Activated T-helper 17 cell treated with anti-CD3 and anti-CD28 coated beads, Interleukin-2, amount 50 U/mL, for 72 hours (primary cell): ENCODE measurements around the gene TSC1. TPM values are rescaled to one million over a fixed set of nuclear protein-coding genes. Genes with fewer than 3 reads are reported as not detected.

ENCODE experiments used
- ATAC-seq: fragments of 150-1000 bp; cut with Tn5 transposase; replicated peaks from 2 replicates; pipeline ENCODE4 v1.10.0; 2021; ENCODE audit warnings: mild to moderate bottlenecking, moderate library complexity
- H3K27ac Mint-ChIP-seq: one replicate; pipeline ENCODE4 v1.8.0; 2022; ENCODE audit warnings: mixed read lengths
- H3K27me3 Mint-ChIP-seq: one replicate; pipeline ENCODE4 v1.8.0; 2022; ENCODE audit warnings: mixed read lengths
- H3K36me3 Mint-ChIP-seq: one replicate; pipeline ENCODE4 v1.8.0; 2022; ENCODE audit warnings: low read depth, mild to moderate bottlenecking, mixed read lengths
- H3K4me1 Mint-ChIP-seq: one replicate; pipeline ENCODE4 v1.8.0; 2022; ENCODE audit warnings: mixed read lengths
- H3K4me3 Mint-ChIP-seq: one replicate; pipeline ENCODE4 v1.8.0; 2022; ENCODE audit warnings: mild to moderate bottlenecking, mixed read lengths
- H3K9me3 Mint-ChIP-seq: one replicate; pipeline ENCODE4 v1.8.0; 2022; ENCODE audit warnings: mixed read lengths
- total RNA-seq, 2 donors: library from RNA; stranded (reverse); gene quantifications; one replicate each; pipeline ENCODE4 v1.2.3, GENCODE V29; 2022

The TSC1 gene
- total RNA-seq, 2 donors from 2014 or later, result 31.2 to 45.4 TPM

- Mint-ChIP-seq H3K4me1 (peaks cover 13% of the 10 kb centered on the region), H3K4me3 (no peak overlapping the region), H3K27ac (no peak overlapping the region), H3K27me3 (no peaks in the 10 kb centered on the region), H3K36me3 (peaks cover 51% of the 10 kb centered on the region), H3K9me3 (no peaks in the 10 kb centered on the region)
- ATAC-seq, result no peak
Measured at GRCh38 chr9:132935026-132935425, 9.4 kb downstream of the TSC1 start.

- H3K9me3 Mint-ChIP-seq, result no peaks in the 10 kb centered on the region
Measured at GRCh38 chr9:132931178-132931735, 13.2 kb downstream of the TSC1 start.

GRCh38 chr9:132927704-132928103 is 16.7 kb downstream of the TSC1 start:
- Mint-ChIP-seq H3K4me3 (no peak overlapping the region), H3K27me3 (no peaks in the 10 kb centered on the region), H3K36me3 (peaks cover 98% of the 10 kb centered on the region), H3K9me3 (no peaks in the 10 kb centered on the region), H3K27ac (no peak overlapping the region), H3K4me1 (peaks cover 8% of the 10 kb centered on the region)
- no peak for ATAC-seq

More at GRCh38 chr9:132931178-132931735, 13.2 kb downstream of the TSC1 start:
- H3K36me3 Mint-ChIP-seq, result peaks cover 87% of the 10 kb centered on the region
- ATAC-seq, result no peak
- H3K27me3 Mint-ChIP-seq, result no peaks in the 10 kb centered on the region
- H3K4me3 Mint-ChIP-seq, result no peak overlapping the region
- H3K4me1 Mint-ChIP-seq, result peaks cover 13% of the 10 kb centered on the region
- H3K27ac Mint-ChIP-seq, result no peak overlapping the region

GRCh38 chr9:132923346-132923902 is 21.0 kb downstream of the TSC1 start:
- Mint-ChIP-seq H3K27ac (no peak overlapping the region), H3K4me1 (no peaks in the 10 kb centered on the region), H3K36me3 (peaks cover 96% of the 10 kb centered on the region), H3K4me3 (no peak overlapping the region), H3K27me3 (no peaks in the 10 kb centered on the region), H3K9me3 (no peaks in the 10 kb centered on the region)
- no peak for ATAC-seq

- Mint-ChIP-seq H3K4me1 (no peaks in the 10 kb centered on the region), H3K27me3 (no peaks in the 10 kb centered on the region), H3K9me3 (no peaks in the 10 kb centered on the region), H3K36me3 (peaks cover 92% of the 10 kb centered on the region), H3K4me3 (no peak overlapping the region), H3K27ac (no peak overlapping the region)
- ATAC-seq, result no peak
Measured at GRCh38 chr9:132919614-132920268, 24.7 kb downstream of the TSC1 start.

- H3K27me3 Mint-ChIP-seq, result no peaks in the 10 kb centered on the region
- H3K4me1 Mint-ChIP-seq, result no peaks in the 10 kb centered on the region
- H3K36me3 Mint-ChIP-seq, result peaks cover 76% of the 10 kb centered on the region
- no peak overlapping the region for H3K4me3 Mint-ChIP-seq
- H3K9me3 Mint-ChIP-seq, result no peaks in the 10 kb centered on the region
- ATAC-seq, result no peak
- H3K27ac Mint-ChIP-seq, result no peak overlapping the region
Measured at GRCh38 chr9:132914924-132915323, 29.5 kb downstream of the TSC1 start.

- H3K4me3 Mint-ChIP-seq, result no peak overlapping the region
- H3K27ac Mint-ChIP-seq, result no peak overlapping the region
- H3K4me1 Mint-ChIP-seq, result no peaks in the 10 kb centered on the region
- no peaks in the 10 kb centered on the region for H3K9me3 Mint-ChIP-seq
- H3K36me3 Mint-ChIP-seq, result peaks cover 61% of the 10 kb centered on the region
- no peaks in the 10 kb centered on the region for H3K27me3 Mint-ChIP-seq
- no peak for ATAC-seq
Measured at GRCh38 chr9:132912131-132912530, 32.3 kb downstream of the TSC1 start.

- Mint-ChIP-seq H3K4me1 (no peaks in the 10 kb centered on the region), H3K27me3 (no peaks in the 10 kb centered on the region), H3K4me3 (no peak overlapping the region), H3K27ac (no peak overlapping the region), H3K36me3 (peaks cover 60% of the 10 kb centered on the region), H3K9me3 (no peaks in the 10 kb centered on the region)
- no peak for ATAC-seq
Measured at GRCh38 chr9:132910376-132910775, 34.0 kb downstream of the TSC1 start.

GRCh38 chr9:132909311-132909710 is 35.1 kb downstream of the TSC1 start:
- no peak overlapping the region for H3K27ac Mint-ChIP-seq
- peaks cover 63% of the 10 kb centered on the region for H3K36me3 Mint-ChIP-seq
- no peaks in the 10 kb centered on the region for H3K9me3 Mint-ChIP-seq
- ATAC-seq, result no peak
- no peak overlapping the region for H3K4me3 Mint-ChIP-seq
- H3K4me1 Mint-ChIP-seq, result no peaks in the 10 kb centered on the region
- no peaks in the 10 kb centered on the region for H3K27me3 Mint-ChIP-seq

- no peaks in the 10 kb centered on the region for H3K27me3 Mint-ChIP-seq
Measured at GRCh38 chr9:132908635-132909034, 35.8 kb downstream of the TSC1 start.

GRCh38 chr9:132905726-132906125 is 38.7 kb downstream of the TSC1 start:
- peaks cover 66% of the 10 kb centered on the region for H3K36me3 Mint-ChIP-seq
- no peak for ATAC-seq
- no peak overlapping the region for H3K27ac Mint-ChIP-seq
- H3K9me3 Mint-ChIP-seq, result no peaks in the 10 kb centered on the region
- no peaks in the 10 kb centered on the region for H3K27me3 Mint-ChIP-seq
- H3K4me3 Mint-ChIP-seq, result no peak overlapping the region
- H3K4me1 Mint-ChIP-seq, result no peaks in the 10 kb centered on the region

More at GRCh38 chr9:132908635-132909034, 35.8 kb downstream of the TSC1 start:
- peaks cover 70% of the 10 kb centered on the region for H3K36me3 Mint-ChIP-seq
- no peaks in the 10 kb centered on the region for H3K4me1 Mint-ChIP-seq
- no peak overlapping the region for H3K4me3 Mint-ChIP-seq
- no peak overlapping the region for H3K27ac Mint-ChIP-seq
- no peak for ATAC-seq
- H3K9me3 Mint-ChIP-seq, result no peaks in the 10 kb centered on the region

GRCh38 chr9:132903574-132904492 is 40.6 kb downstream of the TSC1 start:
- peaks cover 65% of the 10 kb centered on the region for H3K36me3 Mint-ChIP-seq
- no peaks in the 10 kb centered on the region for H3K4me1 Mint-ChIP-seq
- no peak for ATAC-seq
- H3K27ac Mint-ChIP-seq, result no peak overlapping the region
- H3K9me3 Mint-ChIP-seq, result no peaks in the 10 kb centered on the region
- no peaks in the 10 kb centered on the region for H3K27me3 Mint-ChIP-seq
- no peak overlapping the region for H3K4me3 Mint-ChIP-seq

- H3K4me1 Mint-ChIP-seq, result no peaks in the 10 kb centered on the region
- H3K27ac Mint-ChIP-seq, result no peak overlapping the region
- ATAC-seq, result peak; percentile 94
- no peak overlapping the region for H3K4me3 Mint-ChIP-seq
- H3K27me3 Mint-ChIP-seq, result no peaks in the 10 kb centered on the region
- H3K36me3 Mint-ChIP-seq, result peaks cover 82% of the 10 kb centered on the region
- H3K9me3 Mint-ChIP-seq, result no peaks in the 10 kb centered on the region
Measured at GRCh38 chr9:132901858-132902831, 42.3 kb downstream of the TSC1 start.

- H3K27me3 Mint-ChIP-seq, result no peaks in the 10 kb centered on the region
- H3K4me1 Mint-ChIP-seq, result no peaks in the 10 kb centered on the region
- H3K27ac Mint-ChIP-seq, result no peak overlapping the region
- no peak for ATAC-seq
- no peaks in the 10 kb centered on the region for H3K9me3 Mint-ChIP-seq
- peaks cover 73% of the 10 kb centered on the region for H3K36me3 Mint-ChIP-seq
- no peak overlapping the region for H3K4me3 Mint-ChIP-seq
Measured at GRCh38 chr9:132898051-132898450, 46.4 kb downstream of the TSC1 start.
